ENCODE measurements around the gene WDR81. TPM values are rescaled to one million over a fixed set of nuclear protein-coding genes. Genes with fewer than 3 reads are reported as not detected.

WDR81 gene
- total RNA-seq, 4 donors from 2014 or later = 25.7 to 40.8 (median 32.1) TPM

DNA sequence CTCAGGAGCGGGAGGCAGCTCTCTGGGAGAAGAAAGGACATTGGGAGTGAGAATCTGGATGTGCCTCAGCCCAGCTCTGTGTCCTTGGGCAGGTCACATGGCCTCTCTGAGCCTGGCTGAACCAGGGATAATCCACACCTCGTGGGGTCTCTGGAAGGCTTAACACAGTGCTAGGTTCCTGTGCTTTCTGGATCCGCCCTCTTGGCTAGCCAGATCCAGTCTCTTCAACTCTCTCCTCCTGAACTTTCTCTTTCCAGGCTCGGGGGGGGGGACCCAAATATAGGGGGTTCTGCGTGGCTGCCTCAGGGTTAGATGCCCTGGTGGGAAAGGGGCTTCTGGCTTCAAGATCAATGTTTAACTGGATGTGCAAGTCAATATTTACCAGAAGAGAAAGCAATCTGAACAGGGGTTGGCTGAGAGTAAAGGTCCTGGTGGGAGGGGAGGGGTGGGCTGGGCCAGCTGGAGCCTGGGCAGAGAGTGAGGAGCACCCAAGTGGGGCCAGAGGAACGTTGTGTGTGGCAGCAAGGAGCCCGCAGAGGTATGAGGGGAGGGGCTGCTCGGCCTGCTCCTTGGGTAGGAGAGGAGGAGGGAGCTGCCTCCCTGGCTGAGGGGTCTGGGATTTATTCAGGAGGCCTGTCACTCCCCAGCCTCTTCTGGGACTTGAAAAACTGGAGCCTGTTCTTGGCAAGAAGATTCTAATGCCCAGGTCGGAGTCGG lies 18.0 kb downstream of the WDR81 start, which contains the start of gene SERPINF2:
TSS of gene SERPINF2 (plus strand) at position 501 of the 717 bp plus-strand sequence. CDS start 2,125 bp downstream, outside the sequence.
- peaks cover 2 to 16% (median 10%) of the 10 kb centered on the region in 4 donors for H3K4me1 ChIP-seq
- peaks cover 0 to 9% (median 8%) of the 10 kb centered on the region in 4 donors for H3K36me3 ChIP-seq
- no peak within 1 kb of the TSS for H3K27ac ChIP-seq (replicated peaks in 1 of 4)
- WGBS = 67% methylated on average over 8 of the region's 10 CpGs
- intact Hi-C loops (cut with DNase I) = no loop called here
- no peak for DNase-seq (ENCODE audit: extremely low spot score)
- no peaks in the 10 kb centered on the region for H3K27me3 ChIP-seq
- H3K4me3 ChIP-seq = no peak within 1 kb of the TSS
- TF ChIP-seq, protein P1, sequence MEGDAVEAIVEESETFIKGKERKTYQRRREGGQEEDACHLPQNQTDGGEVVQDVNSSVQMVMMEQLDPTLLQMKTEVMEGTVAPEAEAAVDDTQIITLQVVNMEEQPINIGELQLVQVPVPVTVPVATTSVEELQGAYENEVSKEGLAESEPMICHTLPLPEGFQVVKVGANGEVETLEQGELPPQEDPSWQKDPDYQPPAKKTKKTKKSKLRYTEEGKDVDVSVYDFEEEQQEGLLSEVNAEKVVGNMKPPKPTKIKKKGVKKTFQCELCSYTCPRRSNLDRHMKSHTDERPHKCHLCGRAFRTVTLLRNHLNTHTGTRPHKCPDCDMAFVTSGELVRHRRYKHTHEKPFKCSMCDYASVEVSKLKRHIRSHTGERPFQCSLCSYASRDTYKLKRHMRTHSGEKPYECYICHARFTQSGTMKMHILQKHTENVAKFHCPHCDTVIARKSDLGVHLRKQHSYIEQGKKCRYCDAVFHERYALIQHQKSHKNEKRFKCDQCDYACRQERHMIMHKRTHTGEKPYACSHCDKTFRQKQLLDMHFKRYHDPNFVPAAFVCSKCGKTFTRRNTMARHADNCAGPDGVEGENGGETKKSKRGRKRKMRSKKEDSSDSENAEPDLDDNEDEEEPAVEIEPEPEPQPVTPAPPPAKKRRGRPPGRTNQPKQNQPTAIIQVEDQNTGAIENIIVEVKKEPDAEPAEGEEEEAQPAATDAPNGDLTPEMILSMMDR (IDR thresholded peaks at IDR 0.05) = no peak
- TF ChIP-seq POLR2AphosphoS5 (IDR thresholded peaks at IDR 0.05) (no peak), POLR2A (IDR thresholded peaks at IDR 0.05; ENCODE audit: low read depth) (no peak), EP300 (IDR thresholded peaks at IDR 0.05) (no peak)
- H3K9me3 ChIP-seq = no peaks in the 10 kb centered on the region

DNA sequence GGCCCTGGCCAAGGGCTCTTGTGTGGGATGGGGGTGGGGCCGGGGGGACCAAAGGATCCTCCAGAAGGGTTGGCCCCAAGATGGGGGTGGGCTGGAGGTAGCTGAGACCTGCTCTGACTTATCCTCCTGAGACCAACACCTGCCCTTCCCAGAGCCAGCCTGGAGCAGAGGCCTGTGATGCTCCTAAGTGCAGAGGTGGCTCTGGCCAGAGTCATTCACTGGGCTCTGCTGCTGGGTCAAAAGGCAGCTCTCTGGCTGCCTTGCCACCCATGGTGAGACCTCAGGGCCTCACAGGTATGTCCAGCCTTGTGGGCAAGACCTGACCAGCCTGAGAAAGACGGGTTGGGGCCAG lies 18.6 kb downstream of the WDR81 start:
- Histone ChIP-seq H3K4me1 (peaks cover 0 to 19% (median 8%) of the 10 kb centered on the region in 4 donors), H3K27ac (replicated peaks in 1 of 4) (no peak overlapping the region), H3K4me3 (no peak overlapping the region), H3K9me3 (no peaks in the 10 kb centered on the region), H3K36me3 (peaks cover 0 to 4% (median 3%) of the 10 kb centered on the region in 4 donors), H3K27me3 (no peaks in the 10 kb centered on the region)
- no peak for DNase-seq (ENCODE audit: extremely low spot score)
- intact Hi-C loops (cut with DNase I) = no loop called here
- WGBS = 88% methylated on average over 1 of the region's 2 CpGs
- TF ChIP-seq, protein P1 (IDR thresholded peaks at IDR 0.05) = no peak
- TF ChIP-seq EP300 (IDR thresholded peaks at IDR 0.05) (no peak), POLR2AphosphoS5 (IDR thresholded peaks at IDR 0.05) (no peak), POLR2A (IDR thresholded peaks at IDR 0.05; ENCODE audit: low read depth) (no peak)

DNA sequence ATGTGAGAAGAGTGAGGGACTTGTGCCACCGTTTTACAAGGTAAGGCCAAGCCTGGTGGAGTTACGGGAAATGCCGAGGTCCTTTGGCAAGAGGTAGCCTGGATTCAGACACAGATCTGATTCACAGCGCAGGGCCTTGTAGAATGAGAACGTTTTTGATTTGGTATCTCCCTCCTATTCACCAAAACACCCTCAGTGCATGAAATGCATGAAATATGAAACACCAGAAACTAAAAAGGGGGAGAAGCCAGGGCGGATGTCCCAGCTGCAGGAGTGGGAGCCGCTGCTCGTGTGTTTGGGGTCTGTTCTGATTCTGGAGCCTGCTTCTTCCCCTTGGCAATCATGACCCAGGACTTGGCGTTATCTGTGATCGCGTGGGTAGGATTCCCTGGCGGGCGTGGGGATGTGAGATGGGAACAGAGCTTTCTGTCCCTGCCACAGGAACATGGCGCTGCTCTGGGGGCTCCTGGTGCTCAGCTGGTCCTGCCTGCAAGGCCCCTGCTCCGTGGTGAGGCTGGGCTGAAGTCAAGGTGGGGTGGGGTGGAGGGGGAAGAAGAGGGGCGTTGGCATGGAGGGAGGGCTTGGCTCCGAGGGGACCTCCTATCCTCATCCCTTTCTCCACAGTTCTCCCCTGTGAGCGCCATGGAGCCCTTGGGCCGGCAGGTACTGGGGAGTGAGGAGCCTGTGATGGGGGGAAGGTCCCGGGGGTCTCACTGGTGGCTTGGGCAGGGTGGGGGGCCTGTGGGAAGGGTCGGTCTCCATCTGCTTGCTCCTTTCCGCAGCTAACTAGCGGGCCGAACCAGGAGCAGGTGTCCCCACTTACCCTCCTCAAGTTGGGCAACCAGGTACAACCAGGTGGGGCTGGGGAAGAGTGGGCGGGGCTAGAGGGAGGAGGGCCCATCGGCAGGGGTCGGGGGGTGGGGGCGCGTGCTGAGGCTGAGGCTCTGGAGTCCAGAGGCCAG lies 20.3 kb downstream of the WDR81 start:
- WGBS = 81% methylated on average over 17 of the region's 29 CpGs
- H3K27ac ChIP-seq (replicated peaks in 1 of 4) = peak overlapping the region in 1 of 4 donors; percentile 42
- intact Hi-C loops (cut with DNase I) = no loop called here
- H3K4me1 ChIP-seq = peaks cover 0 to 19% (median 8%) of the 10 kb centered on the region in 4 donors
- H3K4me3 ChIP-seq = no peak overlapping the region
- H3K36me3 ChIP-seq = no peaks in the 10 kb centered on the region
- TF ChIP-seq POLR2A (IDR thresholded peaks at IDR 0.05; ENCODE audit: low read depth) (no peak), POLR2AphosphoS5 (IDR thresholded peaks at IDR 0.05) (no peak), EP300 (IDR thresholded peaks at IDR 0.05) (no peak)
- TF ChIP-seq, protein P1 (IDR thresholded peaks at IDR 0.05) = no peak
- no peaks in the 10 kb centered on the region for H3K9me3 ChIP-seq
- no peak for DNase-seq (ENCODE audit: extremely low spot score)
- H3K27me3 ChIP-seq = no peaks in the 10 kb centered on the region

DNA sequence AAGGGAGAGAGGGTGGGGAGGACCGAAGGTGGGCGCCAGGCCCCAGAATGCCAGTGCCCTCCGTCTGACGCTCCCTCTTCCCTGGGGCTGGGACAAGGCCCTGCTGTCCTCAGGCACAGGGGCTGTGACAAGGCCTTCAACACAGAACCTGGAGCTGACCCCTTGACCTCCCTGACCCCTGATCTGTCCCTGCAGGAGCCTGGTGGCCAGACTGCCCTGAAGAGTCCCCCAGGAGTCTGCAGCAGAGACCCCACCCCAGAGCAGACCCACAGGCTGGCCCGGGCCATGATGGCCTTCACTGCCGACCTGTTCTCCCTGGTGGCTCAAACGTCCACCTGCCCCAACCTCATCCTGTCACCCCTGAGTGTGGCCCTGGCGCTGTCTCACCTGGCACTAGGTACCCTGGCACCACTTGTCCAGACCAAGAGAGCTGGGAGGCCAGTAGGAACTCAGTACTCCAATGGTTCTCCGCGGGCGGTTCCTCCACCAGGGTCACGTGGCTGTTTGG lies 21.1 kb downstream of the WDR81 start:
- DNase-seq (ENCODE audit: extremely low spot score) = no peak
- 94% methylated on average over 10 of the region's 12 CpGs for WGBS
- H3K4me1 ChIP-seq = peaks cover 0 to 19% (median 8%) of the 10 kb centered on the region in 4 donors
- no peak overlapping the region for H3K4me3 ChIP-seq
- H3K27ac ChIP-seq (replicated peaks in 1 of 4) = peak overlapping the region in 1 of 4 donors; percentile 42
- H3K27me3 ChIP-seq = no peaks in the 10 kb centered on the region
- TF ChIP-seq, protein P1 (IDR thresholded peaks at IDR 0.05) = no peak
- TF ChIP-seq POLR2A (IDR thresholded peaks at IDR 0.05; ENCODE audit: low read depth) (no peak), POLR2AphosphoS5 (IDR thresholded peaks at IDR 0.05) (no peak), EP300 (IDR thresholded peaks at IDR 0.05) (no peak)
- intact Hi-C loops (cut with DNase I) = no loop called here
- no peaks in the 10 kb centered on the region for H3K36me3 ChIP-seq
- H3K9me3 ChIP-seq = no peaks in the 10 kb centered on the region
